Lower leg skin (tissue), 3 donors: ENCODE results near the gene CCDC127.

Experiments
- POLR2A ChIP-seq, 2 donors: fragments of 450-650 bp; IDR thresholded peaks; one replicate each; pipeline ENCODE4 v1.6.1; 2016 to 2017; ENCODE audit warnings: antibody characterized with exemption in 2 of 2, mild to moderate bottlenecking in 1 of 2, moderate library complexity in 1 of 2
- TF ChIP-seq, protein P1 (sequence below), 3 donors: fragments of 450-650 bp; IDR thresholded peaks; one replicate each; pipeline ENCODE4 v1.5.1; 2016; ENCODE audit warnings: antibody characterized with exemption in 3 of 3, mild to moderate bottlenecking in 3 of 3, moderate library complexity in 2 of 3

DNA sequence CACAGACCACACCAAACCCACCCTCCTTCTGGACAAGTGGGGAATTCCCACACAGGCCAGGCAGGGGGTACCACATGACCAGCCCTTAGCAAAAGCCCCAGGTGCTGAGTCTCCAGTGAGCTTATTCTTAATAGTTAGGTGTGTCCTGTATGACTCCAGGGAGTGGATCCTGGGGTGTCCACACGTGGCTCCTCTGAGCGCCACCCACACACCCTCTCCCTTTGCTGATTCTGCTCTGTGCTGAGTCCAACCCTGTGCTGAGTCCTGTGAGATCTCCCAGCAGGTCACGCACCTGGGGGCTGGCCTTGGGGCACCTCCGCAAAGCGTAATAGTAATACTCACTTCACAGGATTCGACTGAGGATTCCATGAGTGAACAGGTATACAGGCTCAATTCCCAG is 14.0 kb downstream of the CCDC127 start:
- TF ChIP-seq, protein P1, sequence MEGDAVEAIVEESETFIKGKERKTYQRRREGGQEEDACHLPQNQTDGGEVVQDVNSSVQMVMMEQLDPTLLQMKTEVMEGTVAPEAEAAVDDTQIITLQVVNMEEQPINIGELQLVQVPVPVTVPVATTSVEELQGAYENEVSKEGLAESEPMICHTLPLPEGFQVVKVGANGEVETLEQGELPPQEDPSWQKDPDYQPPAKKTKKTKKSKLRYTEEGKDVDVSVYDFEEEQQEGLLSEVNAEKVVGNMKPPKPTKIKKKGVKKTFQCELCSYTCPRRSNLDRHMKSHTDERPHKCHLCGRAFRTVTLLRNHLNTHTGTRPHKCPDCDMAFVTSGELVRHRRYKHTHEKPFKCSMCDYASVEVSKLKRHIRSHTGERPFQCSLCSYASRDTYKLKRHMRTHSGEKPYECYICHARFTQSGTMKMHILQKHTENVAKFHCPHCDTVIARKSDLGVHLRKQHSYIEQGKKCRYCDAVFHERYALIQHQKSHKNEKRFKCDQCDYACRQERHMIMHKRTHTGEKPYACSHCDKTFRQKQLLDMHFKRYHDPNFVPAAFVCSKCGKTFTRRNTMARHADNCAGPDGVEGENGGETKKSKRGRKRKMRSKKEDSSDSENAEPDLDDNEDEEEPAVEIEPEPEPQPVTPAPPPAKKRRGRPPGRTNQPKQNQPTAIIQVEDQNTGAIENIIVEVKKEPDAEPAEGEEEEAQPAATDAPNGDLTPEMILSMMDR (IDR thresholded peaks at IDR 0.05) = no peak
- TF ChIP-seq POLR2A (IDR thresholded peaks at IDR 0.05) = no peak
